KMS-11 (cell line): ENCODE results near the gene KIF19.

Experiments used
- H2AFZ ChIP-seq: fragments of 200-600 bp; sonication (generic); 2 replicates; pipeline ENCODE4 v1.6.1; 2016; ENCODE audit warnings: antibody characterized with exemption, mixed run types, low read depth
- H3K27ac ChIP-seq: fragments of 200-600 bp; sonication (generic); 2 replicates; pipeline ENCODE4 v1.6.1; 2016; ENCODE audit warnings: mild to moderate bottlenecking, mixed run types
- H3K27me3 ChIP-seq: fragments of 200-600 bp; sonication (generic); 2 replicates; pipeline ENCODE4 v1.6.1; 2017; ENCODE audit warnings: mild to moderate bottlenecking, low read depth, mixed run types, moderate library complexity; ENCODE audit not compliant: insufficient read depth
- H3K36me3 ChIP-seq: fragments of 200-600 bp; sonication (generic); 2 replicates; pipeline ENCODE4 v1.6.1; 2017; ENCODE audit warnings: mild to moderate bottlenecking, mixed run types; ENCODE audit not compliant: insufficient read depth
- H3K4me1 ChIP-seq: fragments of 200-600 bp; sonication (generic); 2 replicates; pipeline ENCODE4 v1.6.1; 2016; ENCODE audit warnings: mild to moderate bottlenecking, low read depth, mixed run types; ENCODE audit not compliant: poor library complexity, severe bottlenecking
- H3K4me2 ChIP-seq: fragments of 200-600 bp; sonication (generic); 2 replicates; pipeline ENCODE4 v1.7.0; 2016; ENCODE audit warnings: mild to moderate bottlenecking, mixed run types
- H3K4me3 ChIP-seq: fragments of 200-600 bp; sonication (generic); IDR thresholded peaks from 2 replicates; pipeline ENCODE4 v1.6.1; 2017; ENCODE audit warnings: low read depth, low read length, mixed read lengths; ENCODE audit not compliant: insufficient read depth
- H3K79me2 ChIP-seq: fragments of 200-600 bp; sonication (generic); 2 replicates; pipeline ENCODE4 v1.6.1; 2016; ENCODE audit warnings: low read depth, mixed run types; ENCODE audit not compliant: insufficient read depth
- H3K9ac ChIP-seq: fragments of 200-600 bp; sonication (generic); 2 replicates; pipeline ENCODE4 v1.6.1; 2016; ENCODE audit warnings: mild to moderate bottlenecking, mixed run types
- H4K20me1 ChIP-seq: fragments of 200-600 bp; sonication (generic); 2 replicates; pipeline ENCODE4 v1.6.1; 2016; ENCODE audit warnings: mild to moderate bottlenecking, mixed run types; ENCODE audit not compliant: insufficient read depth
- TF ChIP-seq, protein P1 (sequence below): fragments of 200-600 bp; sonication (generic); conservative IDR thresholded peaks from 2 replicates; pipeline ENCODE4 v1.6.1; 2017; ENCODE audit warnings: low read depth, mild to moderate bottlenecking, antibody characterized with exemption, low read length, moderate library complexity, mixed read lengths

The KIF19 gene

DNA sequence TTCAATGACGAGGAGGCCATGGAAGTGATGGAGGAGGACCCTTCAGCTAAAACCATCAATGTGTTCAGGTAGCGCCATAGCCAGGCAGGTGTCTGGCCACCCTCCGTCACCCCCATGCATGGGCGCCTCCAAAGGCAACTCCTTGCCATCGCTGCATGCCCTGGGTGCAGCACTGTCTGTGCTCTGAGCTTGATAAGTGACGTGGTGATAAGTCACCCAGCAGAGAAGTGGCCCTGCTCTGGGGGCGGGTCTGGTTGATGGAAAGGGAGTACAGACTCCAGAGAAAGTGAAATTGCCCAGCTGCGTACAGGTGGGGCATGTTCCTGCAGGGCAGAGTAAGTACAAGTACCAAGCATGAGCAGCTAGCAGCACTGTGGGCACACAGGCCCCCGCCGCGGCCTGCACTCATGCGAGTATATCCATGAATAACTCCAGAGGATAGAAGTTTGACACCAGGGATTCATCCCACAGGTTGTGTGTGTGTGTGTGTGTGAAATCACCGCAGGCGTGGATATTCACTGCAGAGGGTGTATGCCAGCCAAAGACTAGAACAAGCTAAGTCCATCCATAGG lies 38.9 kb upstream of the KIF19 start:
- Histone ChIP-seq H2AFZ (no peak overlapping the region), H4K20me1 (no peaks in the 10 kb centered on the region), H3K79me2 (no peaks in the 10 kb centered on the region), H3K4me2 (no peak overlapping the region), H3K4me3 (no peak overlapping the region), H3K9ac (no peak overlapping the region), H3K27ac (no peak overlapping the region), H3K27me3 (peaks cover 67% of the 10 kb centered on the region), H3K36me3 (no peaks in the 10 kb centered on the region), H3K4me1 (no peaks in the 10 kb centered on the region)
- TF ChIP-seq, protein P1, sequence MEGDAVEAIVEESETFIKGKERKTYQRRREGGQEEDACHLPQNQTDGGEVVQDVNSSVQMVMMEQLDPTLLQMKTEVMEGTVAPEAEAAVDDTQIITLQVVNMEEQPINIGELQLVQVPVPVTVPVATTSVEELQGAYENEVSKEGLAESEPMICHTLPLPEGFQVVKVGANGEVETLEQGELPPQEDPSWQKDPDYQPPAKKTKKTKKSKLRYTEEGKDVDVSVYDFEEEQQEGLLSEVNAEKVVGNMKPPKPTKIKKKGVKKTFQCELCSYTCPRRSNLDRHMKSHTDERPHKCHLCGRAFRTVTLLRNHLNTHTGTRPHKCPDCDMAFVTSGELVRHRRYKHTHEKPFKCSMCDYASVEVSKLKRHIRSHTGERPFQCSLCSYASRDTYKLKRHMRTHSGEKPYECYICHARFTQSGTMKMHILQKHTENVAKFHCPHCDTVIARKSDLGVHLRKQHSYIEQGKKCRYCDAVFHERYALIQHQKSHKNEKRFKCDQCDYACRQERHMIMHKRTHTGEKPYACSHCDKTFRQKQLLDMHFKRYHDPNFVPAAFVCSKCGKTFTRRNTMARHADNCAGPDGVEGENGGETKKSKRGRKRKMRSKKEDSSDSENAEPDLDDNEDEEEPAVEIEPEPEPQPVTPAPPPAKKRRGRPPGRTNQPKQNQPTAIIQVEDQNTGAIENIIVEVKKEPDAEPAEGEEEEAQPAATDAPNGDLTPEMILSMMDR, result no peak

- Histone ChIP-seq H3K4me2 (no peak overlapping the region), H3K27me3 (peaks cover 65% of the 10 kb centered on the region), H3K4me3 (no peak overlapping the region), H4K20me1 (no peaks in the 10 kb centered on the region), H3K79me2 (no peaks in the 10 kb centered on the region), H2AFZ (no peak overlapping the region), H3K9ac (no peak overlapping the region), H3K36me3 (no peaks in the 10 kb centered on the region), H3K4me1 (no peaks in the 10 kb centered on the region), H3K27ac (no peak overlapping the region)
- TF ChIP-seq, protein P1, result no peak
These were observed 37.2 kb upstream of the KIF19 start for GRCh38 chr17:74288785-74289184.

DNA sequence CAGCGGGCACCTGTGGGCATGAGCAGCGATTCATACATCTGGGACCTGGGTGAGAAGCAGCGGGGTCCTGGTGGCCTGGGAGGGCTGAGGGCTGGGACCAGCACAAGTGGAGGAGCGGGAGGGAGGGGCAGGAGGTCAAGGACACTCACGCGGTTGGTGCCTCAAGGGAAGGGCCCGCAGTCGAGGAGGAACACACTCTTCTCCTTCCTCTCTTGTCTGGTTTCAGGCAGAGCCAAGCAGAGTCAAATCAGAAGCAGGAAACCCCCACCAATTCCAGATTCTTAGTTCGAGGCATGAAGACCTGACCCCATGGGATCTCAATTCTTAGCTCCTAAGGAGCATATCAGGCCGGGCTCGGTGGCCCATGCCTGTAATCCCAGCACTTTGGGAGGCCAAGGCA lies 36.3 kb upstream of the KIF19 start:
- Histone ChIP-seq H3K27ac (no peak overlapping the region), H3K9ac (no peak overlapping the region), H2AFZ (no peak overlapping the region), H3K36me3 (no peaks in the 10 kb centered on the region), H3K4me3 (no peak overlapping the region), H3K4me1 (no peaks in the 10 kb centered on the region), H3K79me2 (no peaks in the 10 kb centered on the region), H3K4me2 (no peak overlapping the region), H3K27me3 (peaks cover 63% of the 10 kb centered on the region), H4K20me1 (no peaks in the 10 kb centered on the region)
- TF ChIP-seq, protein P1, result no peak

GRCh38 chr17:74290340-74290739 lies 35.7 kb upstream of the KIF19 start:
- Histone ChIP-seq H3K79me2 (no peaks in the 10 kb centered on the region), H3K9ac (no peak overlapping the region), H3K4me1 (no peaks in the 10 kb centered on the region), H4K20me1 (no peaks in the 10 kb centered on the region), H3K36me3 (no peaks in the 10 kb centered on the region), H3K27me3 (peaks cover 68% of the 10 kb centered on the region), H2AFZ (no peak overlapping the region), H3K4me2 (no peak overlapping the region), H3K4me3 (no peak overlapping the region), H3K27ac (no peak overlapping the region)
- TF ChIP-seq, protein P1, result no peak
